Muscle layer of duodenum (tissue), 2 donors: Measurements from ENCODE around the gene EXTL2.
"Not testable (repeated sequence)": the region's sequence is repeated elsewhere in the genome, so short reads cannot be mapped to it uniquely, and the experiment has no call there.

Experiments used
- H3K27ac ChIP-seq: one replicate; pipeline ENCODE4 v1.7.0; 2013; ENCODE audit warnings: mild to moderate bottlenecking, low read length
- H3K27me3 ChIP-seq: one replicate; pipeline ENCODE4 v1.7.0; 2013; ENCODE audit warnings: low read depth, mild to moderate bottlenecking, control low read depth, low read length
- H3K36me3 ChIP-seq, 2 donors: one replicate each; pipeline ENCODE4 v1.7.0; 2013; ENCODE audit warnings: low read length in 2 of 2, control low read depth in 1 of 2, mild to moderate bottlenecking in 1 of 2; ENCODE audit not compliant: insufficient read depth in 2 of 2, control insufficient read depth in 1 of 2
- H3K4me1 ChIP-seq, 2 donors: one replicate each; pipeline ENCODE4 v1.7.0; 2013; ENCODE audit warnings: low read length in 2 of 2, mild to moderate bottlenecking in 2 of 2, control low read depth in 1 of 2, moderate library complexity in 1 of 2; ENCODE audit not compliant: insufficient read depth in 2 of 2, control insufficient read depth in 1 of 2
- H3K4me3 ChIP-seq, 2 donors: one replicate each; pipeline ENCODE4 v1.7.0; 2013; ENCODE audit warnings: low read length in 2 of 2, low read depth in 1 of 2, mild to moderate bottlenecking in 1 of 2
- H3K9me3 ChIP-seq, 2 donors: one replicate each; pipeline ENCODE4 v1.7.0; 2013; ENCODE audit warnings: low read length in 2 of 2, control low read depth in 1 of 2, mild to moderate bottlenecking in 1 of 2; ENCODE audit not compliant: control insufficient read depth in 1 of 2
- donor health status: healthy.

The EXTL2 gene

GRCh38 chr1:100894603-100895539 is at the start of gene EXTL2:
Gene EXTL2, minus strand, starts transcription at chr1:100894842. Its CDS starts 6,085 bp downstream, at chr1:100888757.
- Histone ChIP-seq H3K27me3 (no peaks in the 10 kb centered on the region), H3K36me3 (peaks cover 0 to 21% of the 10 kb centered on the region in 2 donors), H3K9me3 (peaks cover 0 to 3% of the 10 kb centered on the region in 2 donors), H3K4me3 (peak within 1 kb of the TSS; percentile 90 to 92), H3K4me1 (peaks cover 9 to 27% of the 10 kb centered on the region in 2 donors), H3K27ac (peak within 1 kb of the TSS; percentile 97)

DNA sequence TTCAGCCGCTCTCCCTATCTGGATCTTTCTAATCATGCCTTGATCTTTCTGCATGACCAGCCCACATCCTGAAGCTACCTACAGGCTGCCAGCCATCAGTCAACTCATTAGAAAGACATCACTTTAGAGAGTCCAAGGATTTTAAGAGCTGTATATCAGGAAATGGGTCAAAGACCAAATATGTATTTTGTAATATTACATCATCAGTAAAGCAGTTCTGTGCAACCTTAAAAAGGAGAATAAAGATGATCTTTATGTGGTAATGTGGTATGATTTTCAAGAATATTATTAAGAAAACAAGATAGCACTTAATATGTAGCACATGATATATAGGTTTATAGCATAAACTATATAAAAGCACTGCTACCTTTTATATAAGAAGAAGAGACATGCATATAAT is 48.9 kb upstream of the EXTL2 start:
- Histone ChIP-seq H3K27me3 (no peaks in the 10 kb centered on the region), H3K36me3 (peaks cover 7 to 24% of the 10 kb centered on the region in 2 donors), H3K27ac (no peak overlapping the region), H3K4me3 (no peak overlapping the region), H3K9me3 (no peaks in the 10 kb centered on the region), H3K4me1 (no peaks in the 10 kb centered on the region)

- H3K27me3 ChIP-seq = no peaks in the 10 kb centered on the region
- H3K9me3 ChIP-seq = no peaks in the 10 kb centered on the region
- H3K36me3 ChIP-seq = peaks cover 9 to 24% of the 10 kb centered on the region in 2 donors
- no peak overlapping the region for H3K27ac ChIP-seq
- H3K4me3 ChIP-seq = no peak overlapping the region
- no peaks in the 10 kb centered on the region for H3K4me1 ChIP-seq
Measured at GRCh38 chr1:100942304-100943046, 47.8 kb upstream of the EXTL2 start.

- H3K4me3 ChIP-seq = no peak overlapping the region
- H3K27me3 ChIP-seq = no peaks in the 10 kb centered on the region
- no peak overlapping the region for H3K27ac ChIP-seq
- peaks cover 9 to 24% of the 10 kb centered on the region in 2 donors for H3K36me3 ChIP-seq
- no peaks in the 10 kb centered on the region for H3K4me1 ChIP-seq
- H3K9me3 ChIP-seq = no peaks in the 10 kb centered on the region
Measured at GRCh38 chr1:100941580-100942216, 47.1 kb upstream of the EXTL2 start.

DNA sequence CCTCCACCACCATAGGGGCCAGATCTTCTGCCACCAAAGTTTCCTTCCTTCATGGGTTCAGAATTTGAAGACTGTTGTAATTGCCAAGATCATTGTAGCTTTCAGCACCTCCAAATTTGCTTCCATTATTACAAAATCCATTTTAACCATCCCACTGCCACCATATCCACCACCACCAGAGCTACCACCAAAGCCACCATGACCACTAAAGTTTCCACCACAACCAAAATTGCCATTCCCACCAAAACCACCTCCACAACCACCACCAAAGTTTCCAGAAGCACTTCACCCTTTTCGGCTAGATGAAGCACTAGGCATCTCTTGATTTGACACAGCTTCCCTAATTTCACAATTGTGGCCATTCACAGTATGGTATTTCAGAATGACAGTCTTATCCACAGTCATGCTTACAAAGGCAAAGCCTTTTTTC is 46.5 kb upstream of the EXTL2 start:
- no peaks in the 10 kb centered on the region for H3K9me3 ChIP-seq
- H3K4me1 ChIP-seq = no peaks in the 10 kb centered on the region
- no peak overlapping the region for H3K4me3 ChIP-seq
- no peak overlapping the region for H3K27ac ChIP-seq
- no peaks in the 10 kb centered on the region for H3K27me3 ChIP-seq
- peaks cover 9 to 24% of the 10 kb centered on the region in 2 donors for H3K36me3 ChIP-seq

DNA sequence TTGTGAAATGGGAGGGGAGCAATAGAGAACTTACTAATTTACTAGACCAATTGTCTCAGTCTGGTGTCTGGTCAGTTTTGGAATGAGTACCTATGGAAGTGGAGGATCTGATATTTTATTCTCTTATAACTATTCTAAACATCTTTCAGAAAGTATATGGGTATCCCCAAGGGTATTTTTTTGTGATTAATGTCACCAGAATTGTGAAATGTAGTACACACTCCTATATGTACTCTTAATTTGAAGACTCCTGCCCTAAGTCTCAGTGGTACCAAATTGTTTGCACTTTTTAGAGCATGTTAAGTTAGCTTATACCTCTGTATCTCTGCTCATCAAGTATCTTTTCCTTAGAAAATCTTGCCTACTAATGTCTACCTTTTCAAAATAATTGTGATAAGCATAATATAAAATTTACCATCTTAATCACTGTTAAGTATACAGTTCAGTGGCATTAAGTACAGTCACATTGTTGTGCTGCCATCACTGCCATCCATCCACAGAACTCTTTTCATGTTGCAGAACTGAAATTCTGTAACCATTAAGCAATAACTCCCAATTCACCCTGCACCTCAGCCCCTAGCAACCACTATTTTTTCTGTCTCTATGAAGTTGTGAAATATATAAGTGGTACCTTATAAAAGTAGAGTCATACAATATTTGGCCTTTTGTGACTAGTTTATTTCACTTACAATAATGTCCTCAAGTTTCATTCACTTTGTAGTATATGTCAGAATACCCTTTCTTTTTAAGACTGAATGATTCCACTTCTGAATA is 41.7 kb upstream of the EXTL2 start:
- Histone ChIP-seq H3K9me3 (no peaks in the 10 kb centered on the region), H3K36me3 (peaks cover 5 to 7% of the 10 kb centered on the region in 2 donors), H3K27ac (no peak overlapping the region), H3K27me3 (no peaks in the 10 kb centered on the region), H3K4me3 (no peak overlapping the region), H3K4me1 (no peaks in the 10 kb centered on the region)

DNA sequence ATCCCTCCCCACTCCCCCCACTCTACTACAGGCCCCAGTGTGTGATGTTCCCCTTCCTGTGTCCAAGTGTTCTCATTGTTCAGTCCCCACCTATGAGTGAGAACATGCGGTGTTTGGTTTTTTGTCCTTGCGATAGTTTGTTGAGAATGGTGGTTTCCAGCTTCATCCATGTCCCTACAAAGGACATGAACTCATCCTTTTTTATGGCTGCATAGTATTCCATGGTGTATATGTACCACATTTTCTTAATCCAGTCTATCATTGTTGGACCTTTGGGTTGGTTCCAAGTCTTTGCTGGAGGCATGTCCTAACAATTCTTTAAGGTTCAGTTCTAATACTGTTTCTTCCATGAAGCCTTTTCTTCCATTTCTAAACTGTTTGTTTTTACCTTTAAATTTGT is 38.9 kb upstream of the EXTL2 start:
- H3K27ac ChIP-seq, H3K36me3 ChIP-seq, H3K4me3 ChIP-seq, H3K27me3 ChIP-seq, H3K9me3 ChIP-seq, H3K4me1 ChIP-seq: not testable (repeated sequence)

DNA sequence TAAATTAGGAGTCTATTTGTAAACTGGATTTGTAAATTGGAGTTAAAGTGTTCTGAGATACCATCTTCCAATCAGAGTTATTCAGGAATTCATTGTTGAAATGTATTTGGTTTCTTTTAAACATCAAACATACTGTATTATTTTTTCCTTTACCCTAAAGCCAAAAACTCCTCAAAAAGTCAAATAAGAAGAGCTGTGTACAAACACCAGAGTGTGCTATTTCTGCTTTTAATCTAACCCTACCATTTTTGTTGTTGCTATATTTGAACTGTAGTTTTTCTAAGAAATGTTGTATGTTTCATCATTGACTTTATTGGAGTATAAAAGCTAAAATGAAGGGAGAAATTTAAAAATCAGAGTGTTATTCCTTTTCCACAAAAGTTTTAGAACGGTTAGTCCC is 37.1 kb upstream of the EXTL2 start:
- H3K4me3 ChIP-seq = no peak overlapping the region
- H3K27me3 ChIP-seq = no peaks in the 10 kb centered on the region
- no peaks in the 10 kb centered on the region for H3K4me1 ChIP-seq
- no peak overlapping the region for H3K27ac ChIP-seq
- no peaks in the 10 kb centered on the region for H3K9me3 ChIP-seq
- peaks cover 2 to 3% of the 10 kb centered on the region in 2 donors for H3K36me3 ChIP-seq

DNA sequence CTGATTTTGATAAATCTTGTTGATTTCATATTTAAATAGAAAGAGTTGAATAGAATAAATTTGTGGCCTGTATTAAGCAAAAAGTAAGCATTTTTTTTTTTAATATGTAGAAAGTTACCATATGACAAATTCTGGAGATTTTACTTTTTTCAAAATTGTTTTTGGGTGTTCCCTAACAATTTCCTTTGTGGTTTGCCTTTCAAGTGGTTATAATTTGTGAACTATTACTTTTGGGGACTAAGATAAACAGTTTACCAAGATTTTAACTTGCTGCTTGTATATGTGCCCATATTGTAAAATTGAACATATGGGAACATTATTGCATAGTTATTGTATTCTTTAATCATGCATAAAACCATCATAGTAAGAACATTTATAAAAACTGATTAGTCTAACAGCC is 35.9 kb upstream of the EXTL2 start:
- Histone ChIP-seq H3K27me3 (no peaks in the 10 kb centered on the region), H3K9me3 (no peaks in the 10 kb centered on the region), H3K4me3 (no peak overlapping the region), H3K36me3 (peaks cover 3 to 10% of the 10 kb centered on the region in 2 donors), H3K4me1 (no peaks in the 10 kb centered on the region), H3K27ac (no peak overlapping the region)

- Histone ChIP-seq H3K9me3 (no peaks in the 10 kb centered on the region), H3K4me3 (no peak overlapping the region), H3K27me3 (no peaks in the 10 kb centered on the region), H3K36me3 (peaks cover 0 to 14% of the 10 kb centered on the region in 2 donors), H3K27ac (no peak overlapping the region), H3K4me1 (no peaks in the 10 kb centered on the region)
Measured at GRCh38 chr1:100928128-100928527, 33.5 kb upstream of the EXTL2 start.
